HG03196 (cell line): Measurements from ENCODE around the gene WDR43.

Experiments used
- ATAC-seq: cut with Tn5 transposase; IDR thresholded peaks from one replicate; pipeline ENCODE4 v1.9.1; 2021; ENCODE audit not compliant: unreplicated experiment

Gene WDR43

GRCh38 chr2:28993206-28993960 lies 98.9 kb downstream of the WDR43 start:
- ATAC-seq: no peak

- no peak for ATAC-seq
Measured at GRCh38 chr2:28994074-28994473, 99.6 kb downstream of the WDR43 start.

- no peak for ATAC-seq
Measured at GRCh38 chr2:28994679-28995078, 100.2 kb downstream of the WDR43 start.

DNA sequence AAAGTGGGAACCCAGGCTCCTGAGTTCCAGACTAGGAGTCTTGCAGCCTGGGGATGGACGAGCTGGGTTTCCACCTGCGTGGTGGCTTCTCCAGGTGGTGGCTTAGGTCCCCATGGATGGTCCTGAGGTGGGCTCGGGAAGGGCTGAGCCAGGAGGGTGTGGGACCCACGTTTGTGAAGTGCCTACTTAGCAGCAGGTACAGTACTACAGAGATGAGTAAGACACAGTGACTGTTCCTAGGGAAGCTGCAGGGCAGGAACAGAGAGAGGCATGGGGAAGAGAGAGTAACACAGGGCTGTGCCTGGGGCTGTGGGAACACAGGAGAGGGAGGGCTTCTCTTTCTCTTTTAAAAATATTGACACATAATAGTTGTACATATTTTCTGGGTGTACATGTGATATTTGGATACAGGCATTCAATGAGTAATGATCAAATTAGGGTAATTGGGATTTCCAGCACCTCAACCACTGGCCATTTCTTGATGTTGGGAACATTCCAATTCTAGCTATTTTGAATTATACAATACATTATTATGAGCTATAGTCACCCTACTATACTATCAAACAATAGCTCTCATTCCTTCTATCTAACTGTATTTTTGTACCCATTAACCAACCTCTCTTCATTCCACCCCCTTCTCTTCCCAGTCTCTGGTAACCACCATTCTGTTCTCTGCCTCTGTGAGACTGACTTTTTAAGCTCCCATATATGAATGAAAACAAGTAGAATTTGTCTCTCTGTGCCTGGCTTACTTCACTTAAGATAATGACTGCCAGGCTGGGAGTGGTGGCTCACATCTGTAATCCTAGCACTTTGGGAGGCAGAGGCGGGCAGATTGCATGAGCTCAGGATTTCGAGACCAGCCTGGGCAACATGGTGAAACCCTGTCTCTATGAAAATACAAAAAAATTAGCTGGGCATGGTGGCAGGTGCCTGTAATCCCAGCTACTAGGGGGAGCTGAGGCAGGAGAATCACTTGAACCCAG lies 101.6 kb downstream of the WDR43 start:
- ATAC-seq: no peak

- no peak for ATAC-seq
Measured at GRCh38 chr2:28997237-28997846, 102.9 kb downstream of the WDR43 start.
